Measurements from ENCODE around the gene DDC. TPM values are rescaled to one million over a fixed set of nuclear protein-coding genes. Genes with fewer than 3 reads are reported as not detected.
"Not testable (repeated sequence)": the region's sequence is repeated elsewhere in the genome, so short reads cannot be mapped to it uniquely, and the experiment has no call there.

Gene DDC
- polyA plus RNA-seq, 2 of the 4 experiments (the other 2 are of a cell fraction) = 1.3 to 2.8 TPM

DNA sequence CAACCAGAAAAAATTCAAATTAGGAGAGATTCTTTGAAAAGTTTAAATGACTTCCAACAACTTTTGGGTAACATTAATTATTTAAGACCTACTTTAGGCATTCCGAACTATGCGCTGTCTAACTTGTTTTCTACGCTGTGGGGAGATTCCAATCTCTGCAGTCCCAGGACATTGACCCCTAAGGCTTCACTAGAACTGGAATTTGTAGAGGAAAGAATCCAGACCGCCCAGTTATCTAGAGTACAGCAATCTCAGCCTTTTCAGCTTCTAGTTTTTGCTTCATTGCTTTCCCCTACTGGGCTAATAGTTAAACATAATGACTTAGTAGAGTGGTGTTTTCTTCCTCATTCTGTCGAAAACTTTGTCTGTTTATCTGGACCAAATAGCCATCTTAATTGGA lies 14.9 kb upstream of the DDC start:
- Histone ChIP-seq H3K9me3 (no peaks in the 10 kb centered on the region), H3K4me3 (no peak overlapping the region), H3K27ac (no peak overlapping the region), H3K4me2 (no peak overlapping the region), H3K4me1 (no peaks in the 10 kb centered on the region)
- TF ChIP-seq POLR2A (IDR thresholded peaks at IDR 0.05; ENCODE audit: low read length) (no peak), GATA3 (IDR thresholded peaks at IDR 0.05; ENCODE audit: borderline replicate concordance) (no peak), CBX2 (IDR thresholded peaks at IDR 0.05; ENCODE audit: borderline replicate concordance, low read depth) (no peak), ZSCAN20 (CRISPR knock-in tag; IDR thresholded peaks at IDR 0.05) (no peak), FOXS1 (CRISPR knock-in tag; IDR thresholded peaks at IDR 0.05) (no peak), SREBF2 (IDR thresholded peaks at IDR 0.05) (no peak), CBX8 (IDR thresholded peaks at IDR 0.05) (no peak), PHF8 (IDR thresholded peaks at IDR 0.05; ENCODE audit: borderline replicate concordance, low read depth) (no peak), TP53 (CRISPR knock-in tag; IDR thresholded peaks at IDR 0.05) (no peak), HOXB13 (CRISPR knock-in tag; IDR thresholded peaks at IDR 0.05; ENCODE audit: low read depth) (no peak), CHD2 (IDR thresholded peaks at IDR 0.05; ENCODE audit: low read length, partially characterized antibody) (no peak), POLR2AphosphoS2 (conservative IDR thresholded peaks at IDR 0.05; ENCODE audit: low read length) (no peak)
- TF ChIP-seq, protein P1, sequence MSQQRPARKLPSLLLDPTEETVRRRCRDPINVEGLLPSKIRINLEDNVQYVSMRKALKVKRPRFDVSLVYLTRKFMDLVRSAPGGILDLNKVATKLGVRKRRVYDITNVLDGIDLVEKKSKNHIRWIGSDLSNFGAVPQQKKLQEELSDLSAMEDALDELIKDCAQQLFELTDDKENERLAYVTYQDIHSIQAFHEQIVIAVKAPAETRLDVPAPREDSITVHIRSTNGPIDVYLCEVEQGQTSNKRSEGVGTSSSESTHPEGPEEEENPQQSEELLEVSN (IDR thresholded peaks at IDR 0.05; ENCODE audit: borderline replicate concordance, low read depth) = no peak
- TF ChIP-seq, protein P2, sequence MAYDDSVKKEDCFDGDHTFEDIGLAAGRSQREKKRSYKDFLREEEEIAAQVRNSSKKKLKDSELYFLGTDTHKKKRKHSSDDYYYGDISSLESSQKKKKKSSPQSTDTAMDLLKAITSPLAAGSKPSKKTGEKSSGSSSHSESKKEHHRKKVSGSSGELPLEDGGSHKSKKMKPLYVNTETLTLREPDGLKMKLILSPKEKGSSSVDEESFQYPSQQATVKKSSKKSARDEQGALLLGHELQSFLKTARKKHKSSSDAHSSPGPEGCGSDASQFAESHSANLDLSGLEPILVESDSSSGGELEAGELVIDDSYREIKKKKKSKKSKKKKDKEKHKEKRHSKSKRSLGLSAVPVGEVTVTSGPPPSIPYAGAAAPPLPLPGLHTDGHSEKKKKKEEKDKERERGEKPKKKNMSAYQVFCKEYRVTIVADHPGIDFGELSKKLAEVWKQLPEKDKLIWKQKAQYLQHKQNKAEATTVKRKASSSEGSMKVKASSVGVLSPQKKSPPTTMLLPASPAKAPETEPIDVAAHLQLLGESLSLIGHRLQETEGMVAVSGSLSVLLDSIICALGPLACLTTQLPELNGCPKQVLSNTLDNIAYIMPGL (CRISPR knock-in tag; IDR thresholded peaks at IDR 0.05; ENCODE audit: borderline replicate concordance) = no peak
- ATAC-seq (no peak), DNase-seq (ENCODE audit: low read depth in 1 of 2, low spot score in 1 of 2) (no peak), FAIRE-seq (no peak)
- POLR2A ChIA-PET = no interaction called here
- 60% methylated on average over 5 of the region's 5 CpGs for WGBS (ENCODE audit: missing lambda C conversion rate)
- CTCF ChIA-PET = no interaction called here

DNA sequence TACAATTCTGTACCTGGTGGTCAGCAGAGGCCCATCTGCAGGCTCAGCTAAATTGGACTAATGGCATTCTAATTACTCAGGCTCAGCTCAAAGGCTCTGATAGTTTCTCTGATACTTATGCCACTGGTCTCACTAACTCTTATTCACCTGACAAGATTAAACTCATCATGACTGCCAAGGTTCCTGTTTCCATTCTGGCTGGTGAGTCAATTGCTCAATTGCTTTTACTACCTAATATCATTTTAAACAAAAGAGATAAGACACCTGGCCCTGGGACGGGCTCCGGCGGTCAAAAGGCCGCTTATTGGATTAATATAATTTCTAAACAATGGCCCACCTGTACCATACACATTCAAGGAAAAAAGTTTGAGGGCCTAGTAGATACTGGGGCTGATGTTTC lies 12.9 kb upstream of the DDC start:
- H3K4me2 ChIP-seq; FAIRE-seq; DNase-seq (ENCODE audit: low read depth in 1 of 2, low spot score in 1 of 2); CTCF ChIA-PET; H3K4me1 ChIP-seq; H3K9me3 ChIP-seq; H3K27ac ChIP-seq; POLR2A ChIA-PET; ATAC-seq; H3K4me3 ChIP-seq: not testable (repeated sequence)
- WGBS (ENCODE audit: missing lambda C conversion rate) = 85% methylated on average over 4 of the region's 4 CpGs

DNA sequence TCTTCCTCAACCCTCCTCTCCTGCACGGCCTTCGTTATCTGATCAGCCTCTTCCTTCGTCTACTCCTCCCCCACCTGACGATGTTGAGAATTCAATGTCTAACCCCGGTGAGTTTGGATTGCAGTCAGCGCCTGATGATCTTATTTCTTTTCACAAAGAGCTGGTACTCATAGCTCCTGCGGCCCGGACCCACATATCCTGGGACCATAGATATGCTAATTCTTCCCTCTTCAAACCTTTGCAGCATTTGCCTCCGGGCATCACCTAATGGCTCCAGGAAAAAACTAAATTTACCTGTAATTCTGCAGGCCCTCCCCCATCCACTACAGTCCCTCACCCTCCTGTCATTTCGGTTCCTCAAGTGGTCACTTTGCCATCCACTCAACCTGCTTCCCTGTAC lies 12.4 kb upstream of the DDC start:
- Histone ChIP-seq H3K4me3 (no peak overlapping the region), H3K4me1 (no peaks in the 10 kb centered on the region), H3K27ac (no peak overlapping the region), H3K4me2 (no peak overlapping the region), H3K9me3 (no peaks in the 10 kb centered on the region)
- no peak for DNase-seq (ENCODE audit: low read depth in 1 of 2, low spot score in 1 of 2)
- TF ChIP-seq, protein P3, sequence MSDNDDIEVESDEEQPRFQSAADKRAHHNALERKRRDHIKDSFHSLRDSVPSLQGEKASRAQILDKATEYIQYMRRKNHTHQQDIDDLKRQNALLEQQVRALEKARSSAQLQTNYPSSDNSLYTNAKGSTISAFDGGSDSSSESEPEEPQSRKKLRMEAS (IDR thresholded peaks at IDR 0.05) = no peak
- TF ChIP-seq RNF2 (IDR thresholded peaks at IDR 0.05; ENCODE audit: borderline replicate concordance, low read depth) (no peak), EHF (CRISPR knock-in tag; IDR thresholded peaks at IDR 0.05) (no peak), PHF8 (IDR thresholded peaks at IDR 0.05; ENCODE audit: borderline replicate concordance, low read depth) (no peak), HOXB5 (CRISPR knock-in tag; IDR thresholded peaks at IDR 0.05) (no peak), TFCP2L1 (CRISPR knock-in tag; IDR thresholded peaks at IDR 0.05) (no peak), ZNF302 (CRISPR knock-in tag; IDR thresholded peaks at IDR 0.05) (no peak), FOXS1 (CRISPR knock-in tag; IDR thresholded peaks at IDR 0.05) (no peak), EP300 (IDR thresholded peaks at IDR 0.05) (no peak), ESRRA (IDR thresholded peaks at IDR 0.05; ENCODE audit: borderline replicate concordance, low read length) (no peak)
- TF ChIP-seq, protein P4, sequence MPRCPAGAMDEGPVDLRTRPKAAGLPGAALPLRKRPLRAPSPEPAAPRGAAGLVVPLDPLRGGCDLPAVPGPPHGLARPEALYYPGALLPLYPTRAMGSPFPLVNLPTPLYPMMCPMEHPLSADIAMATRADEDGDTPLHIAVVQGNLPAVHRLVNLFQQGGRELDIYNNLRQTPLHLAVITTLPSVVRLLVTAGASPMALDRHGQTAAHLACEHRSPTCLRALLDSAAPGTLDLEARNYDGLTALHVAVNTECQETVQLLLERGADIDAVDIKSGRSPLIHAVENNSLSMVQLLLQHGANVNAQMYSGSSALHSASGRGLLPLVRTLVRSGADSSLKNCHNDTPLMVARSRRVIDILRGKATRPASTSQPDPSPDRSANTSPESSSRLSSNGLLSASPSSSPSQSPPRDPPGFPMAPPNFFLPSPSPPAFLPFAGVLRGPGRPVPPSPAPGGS (IDR thresholded peaks at IDR 0.05) = no peak
- TF ChIP-seq, protein P5, sequence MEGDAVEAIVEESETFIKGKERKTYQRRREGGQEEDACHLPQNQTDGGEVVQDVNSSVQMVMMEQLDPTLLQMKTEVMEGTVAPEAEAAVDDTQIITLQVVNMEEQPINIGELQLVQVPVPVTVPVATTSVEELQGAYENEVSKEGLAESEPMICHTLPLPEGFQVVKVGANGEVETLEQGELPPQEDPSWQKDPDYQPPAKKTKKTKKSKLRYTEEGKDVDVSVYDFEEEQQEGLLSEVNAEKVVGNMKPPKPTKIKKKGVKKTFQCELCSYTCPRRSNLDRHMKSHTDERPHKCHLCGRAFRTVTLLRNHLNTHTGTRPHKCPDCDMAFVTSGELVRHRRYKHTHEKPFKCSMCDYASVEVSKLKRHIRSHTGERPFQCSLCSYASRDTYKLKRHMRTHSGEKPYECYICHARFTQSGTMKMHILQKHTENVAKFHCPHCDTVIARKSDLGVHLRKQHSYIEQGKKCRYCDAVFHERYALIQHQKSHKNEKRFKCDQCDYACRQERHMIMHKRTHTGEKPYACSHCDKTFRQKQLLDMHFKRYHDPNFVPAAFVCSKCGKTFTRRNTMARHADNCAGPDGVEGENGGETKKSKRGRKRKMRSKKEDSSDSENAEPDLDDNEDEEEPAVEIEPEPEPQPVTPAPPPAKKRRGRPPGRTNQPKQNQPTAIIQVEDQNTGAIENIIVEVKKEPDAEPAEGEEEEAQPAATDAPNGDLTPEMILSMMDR (IDR thresholded peaks at IDR 0.05) = no peak
- ChIA-PET CTCF (no interaction called here), POLR2A (no interaction called here)
- FAIRE-seq = no peak
- no peak for ATAC-seq
- WGBS (ENCODE audit: missing lambda C conversion rate) = 67% methylated on average over 10 of the region's 10 CpGs

DNA sequence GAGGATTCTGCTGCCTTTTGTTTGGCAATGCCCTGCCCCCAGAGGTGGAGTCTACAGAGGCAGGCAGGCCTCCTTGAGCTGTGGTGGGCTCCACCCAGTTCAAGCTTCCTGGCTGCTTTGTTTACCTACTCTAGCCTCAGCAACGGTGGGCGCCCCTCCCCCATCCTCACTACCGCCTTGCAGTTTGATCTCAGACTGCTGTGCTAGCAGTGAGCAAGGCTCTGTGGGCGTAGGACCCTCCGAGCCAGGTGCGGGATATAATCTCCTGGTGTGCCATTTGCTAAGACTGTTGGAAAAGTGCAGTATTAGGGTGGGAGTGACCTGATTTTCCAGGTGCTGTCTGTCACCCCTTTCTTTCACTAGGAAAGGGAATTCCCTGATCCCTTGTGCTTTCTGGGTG lies 11.2 kb upstream of the DDC start:
- H3K4me1 ChIP-seq; FAIRE-seq; ATAC-seq; H3K4me3 ChIP-seq; DNase-seq (ENCODE audit: low read depth in 1 of 2, low spot score in 1 of 2); CTCF ChIA-PET; H3K4me2 ChIP-seq; POLR2A ChIA-PET; H3K9me3 ChIP-seq; H3K27ac ChIP-seq: not testable (repeated sequence)
- 35% methylated on average over 5 of the region's 6 CpGs for WGBS (ENCODE audit: missing lambda C conversion rate)
